RWPE1 (cell line): ENCODE data around the gene PEX11B.
"Not testable (repeated sequence)": the region's sequence is repeated elsewhere in the genome, so short reads cannot be mapped to it uniquely, and the experiment has no call there.

Experiments
- CTCF ChIA-PET: fragments of 350-600 bp; sonication (Branson Sonifier 250); formaldehyde crosslinking; extraction: SDS; loops from one replicate; lab custom pipeline; 2021; lab: Yijun Ruan, JAX
- POLR2A ChIA-PET: fragments of 400-600 bp; formaldehyde crosslinking; extraction: SDS; loops from one replicate; lab custom pipeline; 2020; ENCODE audit warnings: antibody characterized with exemption; ENCODE audit not compliant: low non-redundant PET; lab: Yijun Ruan, JAX
- DNase-seq: peaks from one replicate; pipeline ENCODE4 v3.0.0; 2012; ENCODE audit warnings: low spot score
- H3K27ac ChIP-seq: fragments of 450-650 bp; 2 replicates; pipeline ENCODE4 v1.5.1; 2017
- CTCF ChIP-seq: fragments of 450-650 bp; conservative IDR thresholded peaks from 2 replicates; pipeline ENCODE4 v1.5.1; 2017; ENCODE audit warnings: low read depth, mild to moderate bottlenecking

Gene PEX11B

GRCh38 chr1:145944532-145944931 is 26.0 kb upstream of the PEX11B start:
- H3K27ac ChIP-seq = no peak overlapping the region
- ChIA-PET CTCF (no interaction called here), POLR2A (no interaction called here)
- DNase-seq = no peak
- no peak for TF ChIP-seq CTCF

- TF ChIP-seq CTCF = no peak
- POLR2A ChIA-PET = no interaction called here
- DNase-seq = no peak
- CTCF ChIA-PET = no interaction called here
- no peak overlapping the region for H3K27ac ChIP-seq
These were observed 24.4 kb upstream of the PEX11B start for GRCh38 chr1:145942871-145943270.

- DNase-seq = no peak
- CTCF ChIA-PET = no interaction called here
- H3K27ac ChIP-seq = no peak overlapping the region
- POLR2A ChIA-PET = no interaction called here
- TF ChIP-seq CTCF = no peak
These were observed 23.9 kb upstream of the PEX11B start for GRCh38 chr1:145942405-145942804.

- no peak for DNase-seq
- ChIA-PET CTCF (no interaction called here), POLR2A (no interaction called here)
- no peak for TF ChIP-seq CTCF
- H3K27ac ChIP-seq = no peak overlapping the region
These were observed 18.9 kb upstream of the PEX11B start for GRCh38 chr1:145937436-145937835.

GRCh38 chr1:145936247-145936646 is 17.7 kb upstream of the PEX11B start:
- TF ChIP-seq CTCF = no peak
- peak overlapping the region; percentile 40; the same call in 1 of the 2 replicates for H3K27ac ChIP-seq
- POLR2A ChIA-PET = no interaction called here
- CTCF ChIA-PET = no interaction called here
- DNase-seq = no peak

- ChIA-PET POLR2A (no interaction called here), CTCF (no interaction called here)
- DNase-seq = no peak
- H3K27ac ChIP-seq = no peak overlapping the region
- no peak for TF ChIP-seq CTCF
These were observed 17.2 kb upstream of the PEX11B start for GRCh38 chr1:145935708-145936107.

GRCh38 chr1:145932522-145933009 is 14.0 kb upstream of the PEX11B start:
- CTCF ChIA-PET, H3K27ac ChIP-seq, DNase-seq, POLR2A ChIA-PET: not testable (repeated sequence)
